Liver (tissue), 9 donors: ENCODE data around the gene SPART. TPM values are rescaled to one million over a fixed set of nuclear protein-coding genes. Genes with fewer than 3 reads are reported as not detected.

Source experiments
- DNase-seq: peaks from one replicate; pipeline ENCODE4 v3.0.0-alpha.2; 2017; ENCODE audit warnings: low spot score
- H3K27ac ChIP-seq, 2 donors: one replicate each; pipeline ENCODE4 v1.7.0; 2013; ENCODE audit warnings: inconsistent platforms in 2 of 2, low read length in 2 of 2, control low read depth in 1 of 2, low read depth in 1 of 2, mild to moderate bottlenecking in 1 of 2
- H3K27me3 ChIP-seq, 4 donors: one replicate each; pipeline versions ENCODE4 v1.6.1 to v1.7.0; 2013; ENCODE audit warnings: low read length in 3 of 4, inconsistent platforms in 1 of 4, mild to moderate bottlenecking in 1 of 4, moderate library complexity in 1 of 4; ENCODE audit not compliant: control insufficient read depth in 4 of 4, insufficient read depth in 4 of 4
- H3K36me3 ChIP-seq, 4 donors: one replicate each; pipeline versions ENCODE4 v1.6.1 to v1.7.0; 2013; ENCODE audit warnings: low read length in 3 of 4, mild to moderate bottlenecking in 3 of 4, low read depth in 1 of 4, moderate library complexity in 1 of 4; ENCODE audit not compliant: control insufficient read depth in 4 of 4, insufficient read depth in 3 of 4
- H3K4me1 ChIP-seq, 4 donors: one replicate each; pipeline versions ENCODE4 v1.6.1 to v1.7.0; 2013; ENCODE audit warnings: low read length in 3 of 4, mild to moderate bottlenecking in 3 of 4, moderate library complexity in 1 of 4; ENCODE audit not compliant: control insufficient read depth in 4 of 4, insufficient read depth in 4 of 4
- H3K4me3 ChIP-seq, 3 donors: one replicate each; pipeline versions ENCODE4 v1.6.1 to v1.7.0; 2013; ENCODE audit warnings: low read length in 3 of 3, control low read depth in 1 of 3, low read depth in 1 of 3, mild to moderate bottlenecking in 1 of 3
- H3K9ac ChIP-seq, 2 donors: one replicate each; pipeline ENCODE4 v1.7.0; 2013; ENCODE audit warnings: low read length in 2 of 2, mild to moderate bottlenecking in 2 of 2, moderate library complexity in 2 of 2, control low read depth in 1 of 2, low read depth in 1 of 2
- H3K9me3 ChIP-seq, 4 donors: one replicate each; pipeline versions ENCODE4 v1.6.1 to v1.7.0; 2013; ENCODE audit warnings: low read length in 3 of 4; ENCODE audit not compliant: control insufficient read depth in 4 of 4
- ATF3 ChIP-seq: IDR thresholded peaks from 2 replicates; pipeline ENCODE4 v1.6.1; 2016; ENCODE audit warnings: antibody characterized with exemption
- FOXA1 ChIP-seq: IDR thresholded peaks from 2 replicates; pipeline ENCODE4 v1.6.1; 2016; ENCODE audit warnings: antibody characterized with exemption
- FOXA2 ChIP-seq: IDR thresholded peaks from 2 replicates; pipeline ENCODE4 v1.6.1; 2016; ENCODE audit warnings: antibody characterized with exemption
- GABPA ChIP-seq, 2 donors: IDR thresholded peaks in 1 of 2; conservative IDR thresholded peaks in 1 of 2; 2 replicates each; pipeline ENCODE4 v1.6.1; 2016; ENCODE audit warnings: antibody characterized with exemption in 2 of 2, mild to moderate bottlenecking in 1 of 2, moderate library complexity in 1 of 2
- HNF4A ChIP-seq, 2 donors: conservative IDR thresholded peaks; 2 replicates each; pipeline ENCODE4 v1.6.1; 2016; ENCODE audit warnings: antibody characterized with exemption in 2 of 2, mild to moderate bottlenecking in 2 of 2
- HNF4G ChIP-seq: IDR thresholded peaks from 2 replicates; pipeline ENCODE4 v1.6.1; 2016; ENCODE audit warnings: antibody characterized with exemption
- JUND ChIP-seq, 2 donors: IDR thresholded peaks; 2 replicates each; pipeline ENCODE4 v1.6.1; 2016; ENCODE audit warnings: antibody characterized with exemption in 2 of 2
- MAX ChIP-seq: IDR thresholded peaks from 2 replicates; pipeline ENCODE4 v1.6.1; 2016; ENCODE audit warnings: antibody characterized with exemption
- NR2F2 ChIP-seq: IDR thresholded peaks from 2 replicates; pipeline ENCODE4 v1.6.1; 2016; ENCODE audit warnings: antibody characterized with exemption
- RAD21 ChIP-seq, 2 donors: IDR thresholded peaks; 2 replicates each; pipeline ENCODE4 v1.6.1; 2016; ENCODE audit warnings: antibody characterized with exemption in 2 of 2, mild to moderate bottlenecking in 2 of 2
- REST ChIP-seq: IDR thresholded peaks from 2 replicates; pipeline ENCODE4 v1.6.1; 2016; ENCODE audit warnings: antibody characterized with exemption, mild to moderate bottlenecking
- RXRA ChIP-seq, 2 donors: IDR thresholded peaks; 2 replicates each; pipeline ENCODE4 v1.6.1; 2017 to 2018; ENCODE audit warnings: antibody characterized with exemption in 2 of 2, mild to moderate bottlenecking in 1 of 2
- SP1 ChIP-seq: IDR thresholded peaks from 2 replicates; pipeline ENCODE4 v1.6.1; 2018; ENCODE audit warnings: antibody characterized with exemption, mild to moderate bottlenecking
- TAF1 ChIP-seq: conservative IDR thresholded peaks from 2 replicates; pipeline ENCODE4 v1.6.1; 2016; ENCODE audit warnings: antibody characterized with exemption, mild to moderate bottlenecking
- YY1 ChIP-seq: IDR thresholded peaks from 2 replicates; pipeline ENCODE4 v1.6.1; 2016; ENCODE audit warnings: antibody characterized with exemption, mild to moderate bottlenecking
- WGBS: extraction: QIAGEN DNeasy Blood & Tissue Kit; methylation state at CpG from one replicate; pipeline ENCODE4 v1.1.7; 2013; 5-methylcytosine and 5-hydroxymethylcytosine counted together
- polyA plus RNA-seq, 2 donors: library from polyadenylated mRNA; stranded (reverse) in 1 of 2; unstranded in 1 of 2; fragments of 200-250 nt in 1 of 2; fragments of >200 nt in 1 of 2; fragmentation: Nextera tagmentation in 1 of 2; extraction: Ambion mirVana in 1 of 2; gene quantifications; one replicate each; pipeline versions ENCODE4 v1.2.1 to v1.2.3, GENCODE V29; 2013 to 2015
- total RNA-seq, 2 donors: library from RNA; depleted of rRNA; stranded (reverse); fragments of >200 nt; gene quantifications; one replicate each; pipeline ENCODE4 v1.2.3, GENCODE V29; 2014
- TF ChIP-seq, protein P1 (sequence below): IDR thresholded peaks from 2 replicates; pipeline ENCODE4 v1.6.1; 2016; ENCODE audit warnings: antibody characterized with exemption
- TF ChIP-seq, protein P2 (sequence below): fragments of 150-350 bp; IDR thresholded peaks from 2 replicates; pipeline ENCODE4 v1.5.1; 2017; ENCODE audit warnings: improper control_type of control experiment, low read depth, low read length; ENCODE audit not compliant: missing input control
- donor health status: healthy.
- donor health status: healthy.
- donor health status: healthy.
- donor health status: healthy.
- donor health status: healthy.

The SPART gene
- total and polyA plus RNA-seq, 4 donors: 6.9 to 15.3 (median 11.0) TPM

- TF ChIP-seq RXRA (IDR thresholded peaks at IDR 0.05): no peak
- TF ChIP-seq, protein P1, sequence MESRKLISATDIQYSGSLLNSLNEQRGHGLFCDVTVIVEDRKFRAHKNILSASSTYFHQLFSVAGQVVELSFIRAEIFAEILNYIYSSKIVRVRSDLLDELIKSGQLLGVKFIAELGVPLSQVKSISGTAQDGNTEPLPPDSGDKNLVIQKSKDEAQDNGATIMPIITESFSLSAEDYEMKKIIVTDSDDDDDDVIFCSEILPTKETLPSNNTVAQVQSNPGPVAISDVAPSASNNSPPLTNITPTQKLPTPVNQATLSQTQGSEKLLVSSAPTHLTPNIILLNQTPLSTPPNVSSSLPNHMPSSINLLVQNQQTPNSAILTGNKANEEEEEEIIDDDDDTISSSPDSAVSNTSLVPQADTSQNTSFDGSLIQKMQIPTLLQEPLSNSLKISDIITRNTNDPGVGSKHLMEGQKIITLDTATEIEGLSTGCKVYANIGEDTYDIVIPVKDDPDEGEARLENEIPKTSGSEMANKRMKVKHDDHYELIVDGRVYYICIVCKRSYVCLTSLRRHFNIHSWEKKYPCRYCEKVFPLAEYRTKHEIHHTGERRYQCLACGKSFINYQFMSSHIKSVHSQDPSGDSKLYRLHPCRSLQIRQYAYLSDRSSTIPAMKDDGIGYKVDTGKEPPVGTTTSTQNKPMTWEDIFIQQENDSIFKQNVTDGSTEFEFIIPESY: no peak
- TF ChIP-seq HNF4A (conservative IDR thresholded peaks at IDR 0.05): no peak
- TF ChIP-seq FOXA1: no peak
- no peak for TF ChIP-seq SP1
- WGBS: 84% methylated on average over 8 of the region's 8 CpGs
- H3K9ac ChIP-seq: no peak overlapping the region
- H3K4me3 ChIP-seq: no peak overlapping the region
- H3K4me1 ChIP-seq: no peaks in the 10 kb centered on the region
- no peaks in the 10 kb centered on the region for H3K36me3 ChIP-seq
- H3K27ac ChIP-seq: no peak overlapping the region
- H3K27me3 ChIP-seq: no peaks in the 10 kb centered on the region
- H3K9me3 ChIP-seq: no peaks in the 10 kb centered on the region
- DNase-seq: no peak
Observed at GRCh38 chr13:36259361-36260137, 86.6 kb downstream of the SPART start.

DNA sequence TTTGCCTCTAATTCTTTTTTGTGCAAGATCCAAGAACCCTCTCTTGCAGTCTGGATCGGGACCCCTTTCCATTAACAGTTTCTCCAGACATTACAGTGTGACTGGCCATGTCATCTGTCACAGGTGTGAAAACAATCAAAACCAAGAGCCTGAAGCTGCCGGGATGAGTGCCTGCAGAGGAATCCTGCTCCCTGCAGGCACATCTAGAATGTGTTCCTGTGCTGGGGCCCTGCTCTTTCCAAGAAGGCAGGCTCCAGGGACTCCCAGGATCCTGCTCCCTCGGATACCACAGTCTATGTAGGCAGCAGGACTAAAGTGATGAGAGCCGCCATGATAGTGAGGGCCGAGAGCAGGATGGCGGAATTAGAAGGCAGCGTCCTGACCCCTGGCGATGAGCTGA is 87.4 kb downstream of the SPART start:
- 86% methylated on average over 8 of the region's 8 CpGs for WGBS

More for the DNA sequence above, 87.4 kb downstream of the SPART start:
- H3K9ac ChIP-seq: no peak overlapping the region
- DNase-seq: no peak
- no peaks in the 10 kb centered on the region for H3K27me3 ChIP-seq
- H3K9me3 ChIP-seq: no peaks in the 10 kb centered on the region
- no peak overlapping the region for H3K4me3 ChIP-seq
- H3K27ac ChIP-seq: no peak overlapping the region
- H3K4me1 ChIP-seq: no peaks in the 10 kb centered on the region
- TF ChIP-seq, protein P2, sequence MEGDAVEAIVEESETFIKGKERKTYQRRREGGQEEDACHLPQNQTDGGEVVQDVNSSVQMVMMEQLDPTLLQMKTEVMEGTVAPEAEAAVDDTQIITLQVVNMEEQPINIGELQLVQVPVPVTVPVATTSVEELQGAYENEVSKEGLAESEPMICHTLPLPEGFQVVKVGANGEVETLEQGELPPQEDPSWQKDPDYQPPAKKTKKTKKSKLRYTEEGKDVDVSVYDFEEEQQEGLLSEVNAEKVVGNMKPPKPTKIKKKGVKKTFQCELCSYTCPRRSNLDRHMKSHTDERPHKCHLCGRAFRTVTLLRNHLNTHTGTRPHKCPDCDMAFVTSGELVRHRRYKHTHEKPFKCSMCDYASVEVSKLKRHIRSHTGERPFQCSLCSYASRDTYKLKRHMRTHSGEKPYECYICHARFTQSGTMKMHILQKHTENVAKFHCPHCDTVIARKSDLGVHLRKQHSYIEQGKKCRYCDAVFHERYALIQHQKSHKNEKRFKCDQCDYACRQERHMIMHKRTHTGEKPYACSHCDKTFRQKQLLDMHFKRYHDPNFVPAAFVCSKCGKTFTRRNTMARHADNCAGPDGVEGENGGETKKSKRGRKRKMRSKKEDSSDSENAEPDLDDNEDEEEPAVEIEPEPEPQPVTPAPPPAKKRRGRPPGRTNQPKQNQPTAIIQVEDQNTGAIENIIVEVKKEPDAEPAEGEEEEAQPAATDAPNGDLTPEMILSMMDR: no peak
- no peak for TF ChIP-seq GABPA (IDR thresholded peaks at IDR 0.05 in 1 of 2, conservative IDR thresholded peaks at IDR 0.05 in 1 of 2)
- no peak for TF ChIP-seq HNF4G
- no peak for TF ChIP-seq HNF4A (conservative IDR thresholded peaks at IDR 0.05)
- TF ChIP-seq JUND (IDR thresholded peaks at IDR 0.05): no peak
- no peak for TF ChIP-seq MAX
- TF ChIP-seq FOXA2: no peak
- TF ChIP-seq NR2F2: no peak
- TF ChIP-seq RAD21 (IDR thresholded peaks at IDR 0.05): no peak
- TF ChIP-seq FOXA1: no peak
- no peak for TF ChIP-seq REST
- TF ChIP-seq TAF1: no peak
- no peak for TF ChIP-seq ATF3
- TF ChIP-seq RXRA (IDR thresholded peaks at IDR 0.05): no peak
- no peak for TF ChIP-seq YY1
- TF ChIP-seq SP1: no peak
- H3K36me3 ChIP-seq: no peaks in the 10 kb centered on the region
